Tibial nerve (tissue), 4 donors: ENCODE data around the gene TNRC6A.

ENCODE experiments used
- CTCF ChIP-seq, 5 experiments: fragments of 200-600 bp in 3 of 5; fragments of 450-650 bp in 2 of 5; sonication (generic) in 3 of 5; IDR thresholded peaks; one replicate each; pipeline ENCODE4 v1.5.1; 2016 to 2019; ENCODE audit warnings: antibody characterized with exemption in 5 of 5, mild to moderate bottlenecking in 3 of 5, moderate library complexity in 2 of 5
- EP300 ChIP-seq, 2 donors: sonication (generic); formaldehyde crosslinking; IDR thresholded peaks; one replicate each; pipeline ENCODE4 v1.6.1; 2017; ENCODE audit warnings: antibody characterized with exemption in 2 of 2, mild to moderate bottlenecking in 1 of 2
- POLR2A ChIP-seq, 2 donors: fragments of 450-650 bp; IDR thresholded peaks; one replicate each; pipeline ENCODE4 v1.6.1; 2017; ENCODE audit warnings: antibody characterized with exemption in 2 of 2, mild to moderate bottlenecking in 2 of 2, moderate library complexity in 2 of 2

- no peak for TF ChIP-seq EP300 (IDR thresholded peaks at IDR 0.05)
- no peak for TF ChIP-seq POLR2A (IDR thresholded peaks at IDR 0.05)
- TF ChIP-seq CTCF (IDR thresholded peaks at IDR 0.05): no peak
Measured at GRCh38 chr16:24749310-24749709, 19.9 kb downstream of the TNRC6A start.
